GM10248 (cell line): ENCODE measurements around the gene SLCO3A1.
"Not testable (repeated sequence)": the region's sequence is repeated elsewhere in the genome, so short reads cannot be mapped to it uniquely, and the experiment has no call there.

Experiments used
- CTCF ChIA-PET: fragments of 300-600 bp; sonication (Branson Sonifier 250); formaldehyde crosslinking; extraction: SDS; loops from one replicate; lab custom pipeline; 2021; ENCODE audit warnings: antibody characterized with exemption; lab: Yijun Ruan, JAX
- POLR2A ChIA-PET: fragments of 350-650 bp; sonication (Branson Sonifier 250); formaldehyde crosslinking; extraction: SDS; loops from one replicate; lab custom pipeline; 2020; ENCODE audit warnings: antibody characterized with exemption; lab: Yijun Ruan, JAX
- DNase-seq: peaks from one replicate; pipeline ENCODE4 v3.0.0; 2012; ENCODE audit errors: extremely low spot score
- CTCF ChIP-seq: IDR thresholded peaks from 2 replicates; pipeline ENCODE4 v1.5.1; 2012; ENCODE audit warnings: mild to moderate bottlenecking, low read depth; ENCODE audit errors: extremely low read depth, missing control alignments, control extremely low read depth

The SLCO3A1 gene

GRCh38 chr15:92056875-92057274 lies 203.4 kb downstream of the SLCO3A1 start:
- DNase-seq = no peak
- TF ChIP-seq CTCF = no peak
- ChIA-PET CTCF (no interaction called here), POLR2A (no interaction called here)

GRCh38 chr15:92059036-92059970 lies 205.8 kb downstream of the SLCO3A1 start:
- DNase-seq = no peak
- CTCF ChIA-PET = no interaction called here
- POLR2A ChIA-PET = no interaction called here
- TF ChIP-seq CTCF = no peak

GRCh38 chr15:92059971-92060311 lies 206.4 kb downstream of the SLCO3A1 start:
- CTCF ChIA-PET, DNase-seq, POLR2A ChIA-PET: not testable (repeated sequence)

- no peak for TF ChIP-seq CTCF
- CTCF ChIA-PET = interaction anchor here (0.9 to 1.8 kb wide), 2 partner anchors 9 to 12 kb away, joined by 3 to 5 read pairs; no protein-coding TSS in a partner anchor
- DNase-seq = no peak
- POLR2A ChIA-PET = no interaction called here
Observed at GRCh38 chr15:92061511-92062195, 208.1 kb downstream of the SLCO3A1 start.

- no peak for DNase-seq
- POLR2A ChIA-PET = no interaction called here
- TF ChIP-seq CTCF = no peak
- CTCF ChIA-PET = no interaction called here
Observed at GRCh38 chr15:92062505-92062904, 209.0 kb downstream of the SLCO3A1 start.

- POLR2A ChIA-PET = no interaction called here
- peak; percentile 37 for DNase-seq
- TF ChIP-seq CTCF = no peak
- CTCF ChIA-PET = interaction anchor here (1.3 to 3.4 kb wide), 4 partner anchors 10 to 766 kb away, joined by 3 to 28 read pairs (median 4); no protein-coding TSS in a partner anchor
Observed at GRCh38 chr15:92068121-92068520, 214.6 kb downstream of the SLCO3A1 start.
